MM.1S (cell line): ENCODE data around the gene PIK3C3.

Source experiments
- CTCF ChIP-seq: fragments of 300-600 bp; sonication (generic); IDR thresholded peaks from 2 replicates; pipeline ENCODE4 v1.5.1; 2016; ENCODE audit warnings: antibody characterized with exemption, low read length, mixed read lengths
- EZH2phosphoT487 ChIP-seq: fragments of 300-600 bp; sonication (generic); IDR thresholded peaks from 2 replicates; pipeline ENCODE4 v1.6.1; 2018; ENCODE audit warnings: antibody characterized with exemption, low read length

- TF ChIP-seq CTCF (no peak), EZH2phosphoT487 (no peak)
Observed at GRCh38 chr18:42024131-42024530, 69.1 kb downstream of the PIK3C3 start.
